ENCODE results near the gene CRHR2.

Gene CRHR2

DNA sequence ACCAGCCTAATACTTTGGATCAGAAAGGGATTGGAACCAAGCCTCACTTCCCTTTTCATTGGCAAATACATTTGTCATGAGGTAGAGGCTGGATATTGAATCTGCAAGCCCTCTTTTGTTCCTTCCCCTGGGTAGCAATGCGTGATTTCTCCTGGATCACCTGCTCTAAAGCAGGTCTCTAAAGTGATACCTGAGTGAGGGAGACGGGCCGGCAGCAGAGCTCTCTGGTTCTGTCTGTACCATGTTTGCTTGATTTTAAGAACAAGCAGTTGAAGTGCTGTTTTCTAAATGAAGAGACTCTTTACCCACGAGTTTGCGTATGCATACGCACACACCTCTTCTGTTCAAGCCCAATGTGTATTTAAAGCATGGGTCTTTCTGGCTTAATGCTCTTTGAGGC lies 46.5 kb downstream of the CRHR2 start:
- H3K4me3 ChIP-seq (ENCODE audit: low read depth, low read length): no peak overlapping the region
- DNase-seq (ENCODE audit: low read depth): no peak

DNA sequence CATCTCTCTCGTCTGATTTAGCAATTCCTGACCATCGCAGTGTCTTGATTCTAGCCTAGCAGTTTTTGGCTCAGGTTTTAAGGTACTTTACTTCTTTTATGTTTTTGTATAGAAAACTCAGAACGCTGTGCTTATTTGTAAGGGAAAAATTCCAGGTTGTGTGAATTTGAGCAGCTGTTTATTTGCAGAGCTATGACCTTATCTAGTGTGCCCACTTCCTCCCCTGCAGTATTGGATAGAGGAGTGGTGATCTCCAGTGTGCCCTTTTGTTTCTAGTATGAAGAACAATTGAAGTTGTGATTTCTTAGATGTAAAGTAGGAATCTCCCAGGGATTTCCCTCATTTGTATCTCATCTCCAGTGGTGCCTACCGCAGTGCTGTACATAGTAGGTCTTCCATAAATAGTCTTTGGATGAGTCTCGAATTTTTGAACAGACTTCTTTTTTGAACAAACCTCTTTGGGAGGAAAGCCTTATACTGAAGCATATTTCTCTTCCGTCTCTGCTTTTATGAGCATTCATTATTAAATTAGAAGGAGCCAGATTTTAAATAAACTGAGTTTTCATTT lies 47.5 kb downstream of the CRHR2 start:
- H3K4me3 ChIP-seq (ENCODE audit: low read depth, low read length): no peak overlapping the region
- DNase-seq (ENCODE audit: low read depth): no peak

DNA sequence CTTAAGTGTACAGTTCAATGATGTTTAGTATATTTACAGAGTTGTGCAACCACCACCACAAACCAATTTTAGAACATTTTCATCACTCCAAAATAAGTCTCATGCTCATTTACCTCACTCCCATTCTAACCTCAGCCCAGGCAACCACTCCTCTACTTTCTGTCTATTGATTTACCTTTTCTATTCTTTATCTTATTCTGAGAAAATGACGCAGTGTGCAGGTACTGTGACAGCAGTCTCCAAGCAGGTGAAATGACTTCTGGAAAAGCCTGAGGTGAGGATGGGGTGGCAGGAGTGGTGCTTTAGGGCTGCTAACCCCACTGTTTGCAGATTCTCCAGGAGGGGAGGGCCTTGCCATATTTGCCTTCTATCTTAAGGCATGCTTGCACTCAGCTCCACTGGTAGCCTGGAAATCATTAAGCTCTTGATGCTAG lies 48.0 kb downstream of the CRHR2 start:
- no peak for DNase-seq (ENCODE audit: low read depth)
- H3K4me3 ChIP-seq (ENCODE audit: low read depth, low read length): no peak overlapping the region

DNA sequence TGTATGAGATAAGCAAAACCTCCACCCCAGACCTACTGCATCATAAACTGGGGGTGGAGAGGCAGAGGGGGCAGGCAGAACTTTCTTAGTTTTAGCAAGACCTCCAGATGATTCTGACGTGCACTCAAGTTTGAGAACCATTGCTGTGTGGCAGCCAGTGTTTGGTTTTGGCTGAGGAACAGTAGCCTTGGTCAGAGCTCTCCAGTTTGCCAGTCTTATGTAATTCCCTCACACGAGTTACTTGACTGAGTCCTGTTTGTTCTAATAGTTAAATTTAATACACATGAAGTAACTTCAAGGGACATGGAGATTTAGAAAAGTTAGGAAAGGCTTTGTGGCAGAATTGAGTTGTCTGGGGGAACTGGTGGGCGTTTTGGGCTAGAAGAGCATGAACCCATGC lies 49.0 kb downstream of the CRHR2 start:
- no peak for DNase-seq (ENCODE audit: low read depth)

DNA sequence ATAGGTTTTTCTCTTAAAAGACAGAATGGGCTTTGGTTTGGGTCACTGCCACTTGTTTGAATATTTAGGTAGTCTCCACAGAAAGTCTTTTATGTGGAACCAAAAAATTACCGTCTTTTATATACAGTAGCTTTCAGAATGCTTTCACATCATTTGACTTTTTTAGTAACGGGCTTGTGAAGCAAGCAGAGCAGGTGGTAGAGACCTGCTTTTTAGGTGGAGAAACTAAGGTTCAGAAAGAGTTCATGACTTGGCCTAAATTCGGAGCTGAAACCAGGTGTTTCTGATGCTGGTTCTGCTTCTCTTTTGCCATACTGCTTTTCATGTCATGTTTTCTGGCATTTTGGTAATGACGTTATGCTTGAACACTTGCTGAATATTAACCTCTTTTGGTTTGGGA lies 51.3 kb downstream of the CRHR2 start:
- no peak for DNase-seq (ENCODE audit: low read depth)
- no peak overlapping the region for H3K4me3 ChIP-seq (ENCODE audit: low read depth, low read length)

More for the DNA sequence above, 49.0 kb downstream of the CRHR2 start:
- no peak overlapping the region for H3K4me3 ChIP-seq (ENCODE audit: low read depth, low read length)

DNA sequence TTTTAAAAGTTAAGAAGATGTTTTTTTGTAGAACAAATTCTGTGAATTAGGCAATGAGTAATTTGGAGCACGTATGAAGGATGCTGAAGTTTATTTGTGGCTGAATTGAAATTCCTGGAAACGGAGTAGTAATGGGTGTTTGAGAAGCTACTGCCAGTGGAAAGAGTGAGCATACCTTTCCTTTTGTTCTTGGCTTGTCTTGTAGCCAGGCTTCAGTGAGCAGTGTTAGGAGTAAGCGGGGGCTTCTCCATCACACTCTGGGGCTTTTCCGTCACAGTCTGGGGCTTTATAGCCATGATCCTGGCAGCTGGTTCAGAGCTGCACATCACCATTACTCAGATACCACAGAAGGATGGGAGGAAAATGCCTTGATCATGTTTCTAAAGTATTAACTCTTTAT lies 55.2 kb downstream of the CRHR2 start:
- no peak for DNase-seq (ENCODE audit: low read depth)
- H3K4me3 ChIP-seq (ENCODE audit: low read depth, low read length): no peak overlapping the region

DNA sequence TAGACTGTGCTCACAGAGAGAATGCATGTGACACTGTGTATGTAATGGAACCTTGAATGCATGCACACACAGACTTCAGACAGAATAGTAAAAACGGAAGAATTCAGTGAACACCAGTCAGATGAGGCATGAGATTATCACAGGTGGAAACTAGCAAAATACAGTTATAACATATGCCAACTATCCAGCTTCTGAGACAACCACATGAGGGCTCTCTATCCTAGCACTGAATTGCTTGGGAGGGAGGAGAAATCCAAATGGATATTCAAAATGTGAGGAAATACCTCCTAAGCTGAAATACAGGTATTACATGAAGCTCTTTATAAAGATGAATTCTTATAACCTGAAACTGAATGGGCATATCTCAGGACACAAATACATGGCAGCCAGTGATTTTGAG lies 57.0 kb downstream of the CRHR2 start:
- DNase-seq (ENCODE audit: low read depth): no peak

DNA sequence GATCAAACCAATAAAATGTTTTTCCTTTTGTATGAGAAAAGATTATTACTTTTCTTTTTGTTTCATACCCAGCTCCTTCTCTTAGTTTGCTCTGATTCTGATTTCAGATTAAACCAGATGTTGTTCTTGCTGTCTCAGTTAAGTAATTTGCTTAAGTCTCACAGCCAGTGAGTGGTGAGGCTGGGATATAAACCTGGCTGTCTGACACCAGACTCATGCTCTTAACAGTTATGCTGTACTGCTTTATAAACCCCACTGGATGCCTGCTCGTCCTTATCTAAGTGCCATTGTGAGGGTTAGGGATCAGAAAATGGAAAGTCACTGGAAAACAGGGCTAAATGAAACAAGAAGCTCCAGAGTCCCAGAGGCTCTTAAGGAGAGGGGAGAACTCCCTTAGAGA lies 63.3 kb downstream of the CRHR2 start:
- no peak for DNase-seq (ENCODE audit: low read depth)
- H3K4me3 ChIP-seq (ENCODE audit: low read depth, low read length): no peak overlapping the region

More for the DNA sequence above, 57.0 kb downstream of the CRHR2 start:
- H3K4me3 ChIP-seq (ENCODE audit: low read depth, low read length): no peak overlapping the region

DNA sequence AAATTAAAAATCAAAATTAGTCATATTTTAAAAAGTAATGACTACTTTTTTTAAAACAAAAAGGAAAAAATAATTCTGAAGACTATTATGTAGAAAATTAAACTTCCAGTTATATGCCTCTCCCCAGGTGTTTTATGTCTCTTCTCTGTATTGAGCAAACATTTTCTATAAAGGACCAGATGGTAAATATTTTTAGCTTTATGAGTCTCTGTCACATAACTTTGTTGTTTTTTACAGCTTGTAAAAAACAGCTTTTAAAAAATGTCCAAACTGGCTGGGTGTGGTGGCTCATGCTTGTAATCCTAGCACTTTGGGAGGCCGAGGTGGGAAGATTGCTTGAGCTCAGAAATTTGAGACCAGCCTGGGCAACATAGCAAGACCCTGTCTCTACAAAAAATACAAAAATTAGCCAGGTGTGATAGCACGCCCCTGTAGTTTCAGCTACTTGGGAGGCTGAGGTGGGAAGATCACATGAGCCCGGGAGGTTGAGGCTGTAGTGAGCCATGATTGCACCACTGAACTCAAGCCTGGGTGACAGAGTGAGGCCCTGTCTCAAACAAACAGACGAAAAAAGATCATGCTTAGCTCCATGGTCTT lies 64.1 kb downstream of the CRHR2 start:
- H3K4me3 ChIP-seq (ENCODE audit: low read depth, low read length): no peak overlapping the region
- no peak for DNase-seq (ENCODE audit: low read depth)

DNA sequence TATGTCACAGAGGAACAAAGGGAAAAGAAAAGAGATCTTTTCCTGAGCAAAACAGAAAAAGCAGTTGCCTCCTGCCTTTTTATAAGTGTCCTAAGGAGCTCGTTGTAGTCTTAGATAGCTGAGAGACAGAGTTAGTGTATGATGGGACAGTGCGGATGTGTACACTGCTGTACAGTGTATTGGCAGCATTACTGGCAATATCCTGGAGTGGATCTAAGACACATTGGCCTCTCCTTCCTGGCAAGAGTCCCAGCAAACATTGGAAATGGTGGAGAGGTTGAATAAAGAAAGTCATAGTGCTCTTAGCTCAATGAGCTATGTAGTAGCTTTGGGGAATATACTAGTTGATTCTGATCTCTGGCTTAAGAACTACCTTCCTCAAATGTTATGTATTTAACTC lies 64.9 kb downstream of the CRHR2 start:
- no peak for DNase-seq (ENCODE audit: low read depth)
- no peak overlapping the region for H3K4me3 ChIP-seq (ENCODE audit: low read depth, low read length)

DNA sequence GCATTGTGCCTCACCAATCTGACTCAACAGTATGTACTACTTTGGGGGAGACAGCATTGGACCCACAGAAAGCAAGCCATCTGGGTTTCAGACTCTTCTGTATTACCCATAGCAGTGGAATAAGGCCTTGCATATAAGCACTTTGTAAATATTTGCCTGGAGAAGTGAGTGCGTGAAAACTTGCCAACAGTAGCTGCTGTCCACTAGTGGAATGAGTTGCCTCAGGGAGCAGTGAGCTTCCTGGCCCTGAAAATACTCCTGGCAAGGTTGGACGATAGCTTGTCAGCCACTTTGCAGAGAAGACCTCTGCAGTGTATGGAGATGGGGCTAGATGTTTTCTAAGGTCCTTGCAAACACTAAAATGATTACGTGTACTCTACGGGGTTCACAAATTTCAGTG lies 65.9 kb downstream of the CRHR2 start:
- DNase-seq (ENCODE audit: low read depth): no peak
- no peak overlapping the region for H3K4me3 ChIP-seq (ENCODE audit: low read depth, low read length)

DNA sequence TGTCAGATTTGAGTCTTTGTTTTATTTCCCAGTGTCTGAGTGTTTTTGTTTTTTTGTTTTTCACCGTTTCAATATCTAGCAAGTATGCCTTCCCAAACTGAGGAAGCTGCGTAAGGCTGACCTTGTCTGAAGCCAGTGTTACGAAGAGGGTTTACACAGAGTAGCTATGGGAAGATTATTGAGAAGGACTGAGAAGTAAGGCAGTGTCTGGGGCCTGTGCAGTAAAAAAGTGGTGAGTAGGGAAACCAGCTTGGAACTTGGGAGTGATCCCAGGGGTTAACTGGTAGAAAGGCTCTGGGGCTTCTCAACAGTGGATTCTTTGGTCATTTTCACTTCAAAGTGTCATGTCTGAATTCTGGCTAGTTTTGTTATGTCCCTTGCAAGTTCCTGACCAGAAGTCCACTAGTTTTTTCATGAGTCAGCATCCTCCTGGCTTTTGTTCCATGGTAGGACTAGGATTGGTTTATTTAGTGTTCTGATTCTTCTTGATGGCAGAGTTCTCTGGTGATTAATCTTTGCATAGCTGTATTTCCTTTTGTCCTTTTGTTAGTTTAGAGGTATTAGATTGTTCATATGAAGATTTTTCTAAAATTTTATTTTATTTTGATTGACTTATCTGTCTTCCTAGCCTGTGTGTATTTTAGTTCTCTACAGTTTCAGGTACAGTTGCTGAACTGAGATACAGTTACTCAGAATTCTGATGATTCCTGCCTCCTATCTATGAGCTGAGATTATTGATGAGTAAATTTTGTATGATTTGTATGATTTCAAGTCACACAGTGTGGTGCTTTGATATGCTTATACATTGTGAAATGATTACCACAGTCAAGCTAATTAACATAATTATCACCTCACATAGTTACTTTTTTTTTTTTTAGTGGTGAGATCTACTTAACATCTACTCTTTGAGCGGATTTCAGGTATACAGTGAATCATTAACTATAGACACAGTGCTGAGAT lies 68.6 kb downstream of the CRHR2 start:
- DNase-seq (ENCODE audit: low read depth): no peak
- no peak overlapping the region for H3K4me3 ChIP-seq (ENCODE audit: low read depth, low read length)

DNA sequence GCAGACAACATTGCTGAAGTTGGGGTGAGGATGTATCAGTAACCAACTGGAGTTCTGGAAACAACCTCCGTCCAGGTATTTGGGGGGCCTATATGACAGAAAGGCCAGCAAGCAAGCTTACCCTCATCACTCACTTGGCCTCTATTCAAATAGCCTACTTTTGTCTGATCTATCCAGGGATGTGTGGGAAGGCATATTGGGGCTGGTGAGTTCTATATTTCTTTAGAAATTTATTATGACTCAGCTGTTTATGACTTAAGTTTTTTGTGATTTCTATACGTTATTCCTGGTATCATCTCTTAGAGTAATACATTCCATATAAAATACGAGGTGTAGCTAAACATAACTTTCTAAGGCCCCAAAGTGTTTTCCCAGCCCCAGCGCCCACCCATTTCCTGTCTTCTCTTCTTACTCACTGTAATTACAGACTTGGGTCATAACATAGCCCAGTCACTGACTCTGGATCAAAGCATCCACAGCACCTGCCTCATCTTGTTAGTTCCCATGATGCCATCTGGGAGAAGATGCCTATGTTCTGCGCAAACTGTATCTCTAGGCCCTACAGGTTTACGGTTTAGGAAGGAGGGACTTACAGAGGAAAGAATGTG lies 69.5 kb downstream of the CRHR2 start:
- DNase-seq (ENCODE audit: low read depth): peak; percentile 18
- no peak overlapping the region for H3K4me3 ChIP-seq (ENCODE audit: low read depth, low read length)

DNA sequence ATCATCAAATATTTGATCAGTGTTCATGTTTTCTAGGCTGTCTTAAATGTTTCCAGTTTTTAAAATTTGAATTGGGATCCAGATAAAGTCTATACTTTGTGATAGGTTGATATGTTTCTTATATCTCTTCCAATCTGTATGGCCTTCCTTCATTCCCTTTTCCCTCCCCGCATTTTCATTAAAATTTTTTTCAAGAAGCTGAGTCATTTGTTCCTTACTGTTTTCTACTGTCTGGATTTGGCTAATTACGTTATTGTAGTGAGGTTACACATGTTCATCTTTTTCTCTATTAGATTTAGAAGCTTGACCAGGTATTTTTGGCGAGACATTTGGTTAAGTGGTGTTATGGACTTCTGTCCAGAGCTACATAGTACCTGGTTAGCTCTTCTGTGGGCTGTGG lies 76.4 kb downstream of the CRHR2 start:
- no peak for DNase-seq (ENCODE audit: low read depth)
- H3K4me3 ChIP-seq (ENCODE audit: low read depth, low read length): no peak overlapping the region

DNA sequence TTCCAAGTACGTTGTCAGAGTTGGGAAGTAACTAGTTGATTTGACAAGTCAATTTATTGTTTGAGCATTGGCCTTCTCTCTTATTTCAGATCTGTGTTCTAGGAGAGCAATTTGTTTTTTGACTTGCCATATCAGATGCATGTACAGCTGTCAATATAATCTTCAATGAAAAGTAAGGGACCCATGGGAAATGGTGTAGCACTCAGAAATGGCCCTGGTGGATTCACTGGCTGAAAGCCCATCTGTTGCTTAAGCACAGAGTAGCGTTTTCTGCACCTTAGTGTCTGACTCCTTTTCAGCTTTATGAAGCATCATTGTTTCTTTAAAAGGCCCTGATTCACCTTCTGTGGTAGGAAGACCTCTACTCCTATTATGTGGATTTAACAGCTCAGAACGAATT lies 77.4 kb downstream of the CRHR2 start:
- no peak for DNase-seq (ENCODE audit: low read depth)
- H3K4me3 ChIP-seq (ENCODE audit: low read depth, low read length): no peak overlapping the region
